Sigmoid colon (tissue), 7 donors: ENCODE results near the gene RND3. TPM values are rescaled to one million over a fixed set of nuclear protein-coding genes. Genes with fewer than 3 reads are reported as not detected.

ENCODE experiments used
- DNase-seq: peaks from one replicate; pipeline ENCODE4 v3.0.0-alpha.2; 2019
- H3K27ac ChIP-seq, 4 donors: fragments of 200-600 bp; sonication (generic); one replicate each; pipeline ENCODE4 v1.5.1; 2016 to 2019; ENCODE audit warnings: mild to moderate bottlenecking in 1 of 4
- H3K27me3 ChIP-seq, 3 donors: fragments of 200-600 bp; sonication (generic); one replicate each; pipeline ENCODE4 v1.5.1; 2019; ENCODE audit warnings: mild to moderate bottlenecking in 1 of 3
- H3K36me3 ChIP-seq, 4 donors: fragments of 200-600 bp; sonication (generic); one replicate each; pipeline ENCODE4 v1.5.1; 2016 to 2019
- H3K4me1 ChIP-seq, 4 donors: fragments of 200-600 bp; sonication (generic); one replicate each; pipeline ENCODE4 v1.5.1; 2017 to 2019
- H3K4me3 ChIP-seq, 4 donors: fragments of 200-600 bp; sonication (generic); one replicate each; pipeline ENCODE4 v1.5.1; 2017 to 2019; ENCODE audit warnings: mild to moderate bottlenecking in 2 of 4, moderate library complexity in 1 of 4
- H3K9me3 ChIP-seq, 4 donors: fragments of 200-600 bp in 3 of 4; sonication (generic) in 3 of 4; one replicate each; pipeline versions ENCODE4 v1.5.1 to v1.6.1; 2013 to 2019
- CTCF ChIP-seq, 4 experiments: fragments of 450-650 bp in 3 of 4; fragments of 200-600 bp in 1 of 4; IDR thresholded peaks; one replicate each; pipeline ENCODE4 v1.5.1; 2016 to 2019; ENCODE audit warnings: antibody characterized with exemption in 4 of 4, mild to moderate bottlenecking in 3 of 4, moderate library complexity in 2 of 4
- EP300 ChIP-seq, 4 donors: sonication (generic); formaldehyde crosslinking; IDR thresholded peaks; one replicate each; pipeline ENCODE4 v1.6.1; 2017; ENCODE audit warnings: antibody characterized with exemption in 4 of 4
- POLR2A ChIP-seq, 2 donors: fragments of 450-650 bp; IDR thresholded peaks; one replicate each; pipeline ENCODE4 v1.6.1; 2016; ENCODE audit warnings: antibody characterized with exemption in 2 of 2, mild to moderate bottlenecking in 2 of 2, moderate library complexity in 2 of 2
- POLR2AphosphoS5 ChIP-seq, 4 donors: sonication (generic); formaldehyde crosslinking; IDR thresholded peaks; one replicate each; pipeline ENCODE4 v1.6.1; 2017; ENCODE audit warnings: antibody characterized with exemption in 4 of 4
- WGBS, 2 donors: extraction: QIAGEN DNeasy Blood & Tissue Kit; methylation state at CpG; one replicate each; pipeline ENCODE4 v1.1.7; 2013; 5-methylcytosine and 5-hydroxymethylcytosine counted together
- intact Hi-C: fragments of 100-400 bp; cut with DNase I; formaldehyde crosslinking; loops from one replicate; pipeline ENCODE4 v1.15.1; 2023
- polyA plus RNA-seq, 3 donors: library from polyadenylated mRNA; stranded (reverse); fragments of 200-250 nt; gene quantifications; one replicate each; pipeline ENCODE4 v1.2.3, GENCODE V29; 2013
- total RNA-seq, 4 donors: library from RNA; depleted of rRNA; stranded (reverse); fragments of >200 nt; gene quantifications; one replicate each; pipeline ENCODE4 v1.1.0, GENCODE V29; 2016
- donor health status: healthy with polysubstance abuse.
- donor health status: Bipolar disorder and iron deficiency.
- donor health status: healthy.

The RND3 gene
- total and polyA plus RNA-seq, 7 donors, result 22.3 to 171 (median 31.3) TPM

- no peak overlapping the region for H3K4me3 ChIP-seq
These were observed 36.7 kb downstream of the RND3 start for GRCh38 chr2:150450765-150451164.

DNA sequence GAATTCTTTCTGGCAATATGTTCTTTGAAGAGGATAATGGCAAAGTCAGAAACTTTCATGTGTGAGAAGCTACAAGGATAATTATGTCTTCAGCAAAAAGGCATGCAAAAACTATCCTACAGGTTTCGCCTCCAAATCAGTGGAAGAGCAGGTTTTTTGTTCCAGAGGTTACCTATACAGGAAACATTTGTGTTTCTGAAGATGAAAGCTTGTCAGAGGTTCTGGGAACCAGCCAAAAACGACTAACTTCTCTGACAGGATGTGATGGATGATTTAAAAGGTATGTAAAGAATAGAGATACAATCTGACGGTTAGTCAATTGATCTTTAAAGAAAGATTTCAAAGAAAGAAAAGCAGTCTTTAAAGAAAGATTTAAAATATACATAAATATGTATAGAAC lies 37.6 kb downstream of the RND3 start:
- H3K36me3 ChIP-seq, result no peaks in the 10 kb centered on the region
- H3K4me1 ChIP-seq, result no peaks in the 10 kb centered on the region
- intact Hi-C loops, result no loop called here

More at GRCh38 chr2:150450765-150451164, 36.7 kb downstream of the RND3 start:
- WGBS, 2 donors, result 84 to 87% methylated on average over 3 of the region's 3 CpGs
- intact Hi-C loops, result no loop called here
- Histone ChIP-seq H3K27me3 (no peaks in the 10 kb centered on the region), H3K36me3 (no peaks in the 10 kb centered on the region), H3K9me3 (no peaks in the 10 kb centered on the region), H3K27ac (no peak overlapping the region), H3K4me1 (no peaks in the 10 kb centered on the region)
- no peak for DNase-seq
- TF ChIP-seq POLR2AphosphoS5 (IDR thresholded peaks at IDR 0.05), result no peak
- TF ChIP-seq POLR2A (IDR thresholded peaks at IDR 0.05), result no peak
- TF ChIP-seq EP300 (IDR thresholded peaks at IDR 0.05), result no peak
- TF ChIP-seq CTCF (IDR thresholded peaks at IDR 0.05), result no peak

DNA sequence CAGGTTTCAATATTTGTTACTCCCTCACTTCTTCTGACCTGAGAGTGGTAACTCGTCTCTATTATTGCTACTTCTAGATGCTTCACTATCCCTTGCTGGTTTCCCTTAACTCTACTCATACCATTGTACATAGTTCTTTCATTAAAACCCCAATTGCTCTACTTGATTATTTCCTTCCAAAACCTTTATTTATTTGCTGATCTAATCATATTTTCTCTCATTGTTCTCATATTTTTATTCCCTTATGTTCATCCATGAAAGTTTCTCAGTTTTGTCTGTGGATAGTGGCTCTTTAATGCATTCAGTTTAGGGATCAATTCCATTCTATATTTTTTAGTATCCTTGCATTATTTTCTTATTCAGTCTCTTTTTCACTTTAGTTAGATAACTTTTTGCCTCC lies 42.1 kb downstream of the RND3 start:
- H3K36me3 ChIP-seq, result no peaks in the 10 kb centered on the region
- H3K9me3 ChIP-seq, result no peaks in the 10 kb centered on the region
- intact Hi-C loops, result no loop called here
- H3K4me1 ChIP-seq, result no peaks in the 10 kb centered on the region
- H3K4me3 ChIP-seq, result no peak overlapping the region
- H3K27ac ChIP-seq, result no peak overlapping the region
- no peak for DNase-seq
- WGBS, 2 donors, result 86 to 90% methylated on average over 1 of the region's 1 CpG
- H3K27me3 ChIP-seq, result no peaks in the 10 kb centered on the region
- TF ChIP-seq POLR2AphosphoS5 (IDR thresholded peaks at IDR 0.05) (no peak), CTCF (IDR thresholded peaks at IDR 0.05) (no peak), POLR2A (IDR thresholded peaks at IDR 0.05) (no peak), EP300 (IDR thresholded peaks at IDR 0.05) (no peak)

More for the DNA sequence above, 37.6 kb downstream of the RND3 start:
- no peak for DNase-seq
- Histone ChIP-seq H3K27ac (no peak overlapping the region), H3K9me3 (no peaks in the 10 kb centered on the region), H3K27me3 (no peaks in the 10 kb centered on the region), H3K4me3 (no peak overlapping the region)
- WGBS, 2 donors, result 9 to 30% methylated on average over 3 of the region's 3 CpGs
- TF ChIP-seq POLR2A (IDR thresholded peaks at IDR 0.05), result no peak
- TF ChIP-seq EP300 (IDR thresholded peaks at IDR 0.05), result no peak
- TF ChIP-seq CTCF (IDR thresholded peaks at IDR 0.05), result no peak

DNA sequence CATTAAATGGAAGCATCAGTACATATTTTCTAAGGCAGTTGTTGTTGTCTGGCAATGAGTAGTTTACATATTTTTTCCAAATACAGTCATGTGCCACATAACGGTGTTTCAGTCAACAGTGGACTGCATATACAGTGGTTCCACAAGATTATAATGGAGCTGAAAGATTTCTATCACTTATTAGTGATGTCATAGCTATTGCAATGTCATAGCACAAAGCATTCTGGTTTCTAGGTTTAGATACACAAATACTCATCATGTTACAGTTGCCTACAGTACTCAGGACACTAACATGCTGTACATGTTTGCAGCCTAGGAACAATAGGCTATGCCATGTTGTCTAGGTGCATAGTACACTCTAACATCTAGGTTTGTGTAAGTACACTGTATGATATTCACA lies 45.0 kb downstream of the RND3 start:
- no peaks in the 10 kb centered on the region for H3K4me1 ChIP-seq
- H3K27ac ChIP-seq, result no peak overlapping the region
- no peak overlapping the region for H3K4me3 ChIP-seq
- intact Hi-C loops, result no loop called here
- no peak for DNase-seq
- H3K27me3 ChIP-seq, result no peaks in the 10 kb centered on the region
- 91 to 98% methylated on average over 1 of the region's 1 CpG for WGBS, 2 donors
- TF ChIP-seq EP300 (IDR thresholded peaks at IDR 0.05) (no peak), POLR2AphosphoS5 (IDR thresholded peaks at IDR 0.05) (no peak), CTCF (IDR thresholded peaks at IDR 0.05) (no peak), POLR2A (IDR thresholded peaks at IDR 0.05) (no peak)
- H3K9me3 ChIP-seq, result no peaks in the 10 kb centered on the region
- H3K36me3 ChIP-seq, result no peaks in the 10 kb centered on the region

- 70 to 73% methylated on average over 2 of the region's 2 CpGs for WGBS, 2 donors
- Histone ChIP-seq H3K27me3 (no peaks in the 10 kb centered on the region), H3K4me1 (no peaks in the 10 kb centered on the region), H3K27ac (no peak overlapping the region), H3K36me3 (no peaks in the 10 kb centered on the region), H3K4me3 (no peak overlapping the region), H3K9me3 (no peaks in the 10 kb centered on the region)
- DNase-seq, result no peak
- intact Hi-C loops, result no loop called here
- TF ChIP-seq POLR2A (IDR thresholded peaks at IDR 0.05) (no peak), CTCF (IDR thresholded peaks at IDR 0.05) (no peak), POLR2AphosphoS5 (IDR thresholded peaks at IDR 0.05) (no peak), EP300 (IDR thresholded peaks at IDR 0.05) (no peak)
These were observed 45.7 kb downstream of the RND3 start for GRCh38 chr2:150441784-150442183.
